ENCODE data around the gene RNF144B. TPM values are rescaled to one million over a fixed set of nuclear protein-coding genes. Genes with fewer than 3 reads are reported as not detected.

Gene RNF144B
- total RNA-seq, 4 donors from 2014 or later: 7.6 to 19.0 (median 12.5) TPM

- H3K4me1 ChIP-seq: no peaks in the 10 kb centered on the region
- no peak for TF ChIP-seq POLR2A (IDR thresholded peaks at IDR 0.05)
- TF ChIP-seq, protein P1, sequence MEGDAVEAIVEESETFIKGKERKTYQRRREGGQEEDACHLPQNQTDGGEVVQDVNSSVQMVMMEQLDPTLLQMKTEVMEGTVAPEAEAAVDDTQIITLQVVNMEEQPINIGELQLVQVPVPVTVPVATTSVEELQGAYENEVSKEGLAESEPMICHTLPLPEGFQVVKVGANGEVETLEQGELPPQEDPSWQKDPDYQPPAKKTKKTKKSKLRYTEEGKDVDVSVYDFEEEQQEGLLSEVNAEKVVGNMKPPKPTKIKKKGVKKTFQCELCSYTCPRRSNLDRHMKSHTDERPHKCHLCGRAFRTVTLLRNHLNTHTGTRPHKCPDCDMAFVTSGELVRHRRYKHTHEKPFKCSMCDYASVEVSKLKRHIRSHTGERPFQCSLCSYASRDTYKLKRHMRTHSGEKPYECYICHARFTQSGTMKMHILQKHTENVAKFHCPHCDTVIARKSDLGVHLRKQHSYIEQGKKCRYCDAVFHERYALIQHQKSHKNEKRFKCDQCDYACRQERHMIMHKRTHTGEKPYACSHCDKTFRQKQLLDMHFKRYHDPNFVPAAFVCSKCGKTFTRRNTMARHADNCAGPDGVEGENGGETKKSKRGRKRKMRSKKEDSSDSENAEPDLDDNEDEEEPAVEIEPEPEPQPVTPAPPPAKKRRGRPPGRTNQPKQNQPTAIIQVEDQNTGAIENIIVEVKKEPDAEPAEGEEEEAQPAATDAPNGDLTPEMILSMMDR (IDR thresholded peaks at IDR 0.05): no peak
- intact Hi-C loops (cut with DNase I): no loop called here
- no peak overlapping the region for H3K27ac ChIP-seq
- WGBS, 2 donors: 76% methylated on average over 5 of the region's 5 CpGs
- H3K4me3 ChIP-seq: no peak overlapping the region
- H3K36me3 ChIP-seq: peaks cover 0 to 47% (median 7%) of the 10 kb centered on the region in 3 donors
- no peaks in the 10 kb centered on the region for H3K27me3 ChIP-seq
- DNase-seq: no peak
- H3K9me3 ChIP-seq: no peaks in the 10 kb centered on the region
These were observed 80.8 kb downstream of the RNF144B start for GRCh38 chr6:18467741-18468502.

DNA sequence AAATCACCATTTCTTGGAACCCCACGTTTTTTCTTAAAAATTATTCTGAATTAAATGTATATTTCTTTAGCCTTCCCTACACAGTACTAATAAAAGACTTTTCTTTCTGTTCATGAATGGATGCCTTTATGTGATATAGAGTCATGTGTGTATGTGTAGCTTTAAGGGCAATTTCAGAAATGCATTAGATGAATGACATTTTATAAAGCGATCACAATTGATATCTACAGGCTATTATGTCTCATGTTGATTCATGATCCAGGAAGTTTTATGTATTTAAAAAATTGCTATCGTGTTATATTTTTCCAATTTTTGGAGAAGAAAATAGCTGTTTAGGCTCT is 81.3 kb downstream of the RNF144B start:
- no peaks in the 10 kb centered on the region for H3K27me3 ChIP-seq
- no peak for DNase-seq
- H3K36me3 ChIP-seq: peaks cover 0 to 42% (median 5%) of the 10 kb centered on the region in 3 donors
- no peak overlapping the region for H3K27ac ChIP-seq
- H3K4me3 ChIP-seq: no peak overlapping the region
- 82% methylated on average over 3 of the region's 3 CpGs for WGBS, 2 donors
- intact Hi-C loops (cut with DNase I): no loop called here
- no peaks in the 10 kb centered on the region for H3K9me3 ChIP-seq
- no peaks in the 10 kb centered on the region for H3K4me1 ChIP-seq
- TF ChIP-seq, protein P1 (IDR thresholded peaks at IDR 0.05): no peak
- no peak for TF ChIP-seq POLR2A (IDR thresholded peaks at IDR 0.05)

DNA sequence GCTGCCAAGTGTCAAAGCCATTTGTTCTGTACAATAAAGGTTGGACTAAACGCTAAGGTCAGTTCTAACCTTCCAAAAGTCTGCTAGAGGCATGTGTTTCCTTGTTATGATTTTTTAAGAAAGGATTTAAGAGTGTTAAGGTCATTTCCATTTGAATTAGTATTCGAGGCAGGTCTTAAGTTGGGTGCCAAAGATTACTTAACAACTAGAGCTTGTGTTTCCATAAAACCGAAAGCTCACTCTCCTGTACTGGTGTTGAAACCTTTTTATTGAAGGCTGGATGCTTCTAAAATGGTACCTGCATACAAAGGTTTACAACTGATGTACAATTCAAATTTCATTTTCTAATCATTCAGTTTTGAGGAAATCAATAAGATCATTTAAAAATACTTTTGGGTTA is 82.4 kb downstream of the RNF144B start:
- DNase-seq: no peak
- WGBS, 2 donors: 56 to 72% methylated on average over 3 of the region's 3 CpGs
- peaks cover 0 to 31% (median 0%) of the 10 kb centered on the region in 3 donors for H3K36me3 ChIP-seq
- no peak overlapping the region for H3K4me3 ChIP-seq
- TF ChIP-seq POLR2A (IDR thresholded peaks at IDR 0.05): no peak
- TF ChIP-seq, protein P1 (IDR thresholded peaks at IDR 0.05): no peak
- intact Hi-C loops (cut with DNase I): no loop called here
- no peak overlapping the region for H3K27ac ChIP-seq
- no peaks in the 10 kb centered on the region for H3K27me3 ChIP-seq
- H3K9me3 ChIP-seq: no peaks in the 10 kb centered on the region
- H3K4me1 ChIP-seq: no peaks in the 10 kb centered on the region

GRCh38 chr6:18471232-18471964 is 84.2 kb downstream of the RNF144B start:
- Histone ChIP-seq H3K4me1 (no peaks in the 10 kb centered on the region), H3K36me3 (peaks cover 0 to 12% (median 0%) of the 10 kb centered on the region in 3 donors), H3K4me3 (no peak overlapping the region), H3K9me3 (no peaks in the 10 kb centered on the region), H3K27me3 (no peaks in the 10 kb centered on the region), H3K27ac (no peak overlapping the region)
- no peak for DNase-seq
- intact Hi-C loops (cut with DNase I): no loop called here
- TF ChIP-seq, protein P1 (IDR thresholded peaks at IDR 0.05): no peak
- TF ChIP-seq POLR2A (IDR thresholded peaks at IDR 0.05): no peak
- 78 to 86% methylated on average over 11 to 12 of the region's 15 CpGs for whole genome bisulfite sequencing, 2 donors

GRCh38 chr6:18472941-18473340 is 85.8 kb downstream of the RNF144B start:
- WGBS, 2 donors: 71 to 74% methylated on average over 2 of the region's 2 CpGs
- no peaks in the 10 kb centered on the region for H3K27me3 ChIP-seq
- intact Hi-C loops (cut with DNase I): no loop called here
- H3K27ac ChIP-seq: no peak overlapping the region
- H3K4me3 ChIP-seq: no peak overlapping the region
- H3K9me3 ChIP-seq: no peaks in the 10 kb centered on the region
- DNase-seq: no peak
- no peak for TF ChIP-seq POLR2A (IDR thresholded peaks at IDR 0.05)
- TF ChIP-seq, protein P1 (IDR thresholded peaks at IDR 0.05): no peak
- H3K36me3 ChIP-seq: peaks cover 0 to 4% (median 0%) of the 10 kb centered on the region in 3 donors
- peaks cover 0 to 15% (median 3%) of the 10 kb centered on the region in 3 donors for H3K4me1 ChIP-seq
